Fibroblast of mammary gland (primary cell): ENCODE results near the gene PHF12.

Experiments used
- DNase-seq: peaks from one replicate; pipeline ENCODE4 v3.0.0-alpha.2; 2010; ENCODE audit warnings: low read depth
- H3K4me3 ChIP-seq: 2 replicates; pipeline ENCODE4 v1.5.1; 2011; ENCODE audit warnings: low read depth, mild to moderate bottlenecking, low read length, moderate library complexity; ENCODE audit not compliant: control insufficient read depth
- TF ChIP-seq, protein P1 (sequence below): conservative IDR thresholded peaks from 2 replicates; pipeline ENCODE4 v1.5.1; 2011; ENCODE audit warnings: low read depth, low read length, inconsistent platforms; ENCODE audit not compliant: control insufficient read depth, insufficient read depth

PHF12 gene

DNA sequence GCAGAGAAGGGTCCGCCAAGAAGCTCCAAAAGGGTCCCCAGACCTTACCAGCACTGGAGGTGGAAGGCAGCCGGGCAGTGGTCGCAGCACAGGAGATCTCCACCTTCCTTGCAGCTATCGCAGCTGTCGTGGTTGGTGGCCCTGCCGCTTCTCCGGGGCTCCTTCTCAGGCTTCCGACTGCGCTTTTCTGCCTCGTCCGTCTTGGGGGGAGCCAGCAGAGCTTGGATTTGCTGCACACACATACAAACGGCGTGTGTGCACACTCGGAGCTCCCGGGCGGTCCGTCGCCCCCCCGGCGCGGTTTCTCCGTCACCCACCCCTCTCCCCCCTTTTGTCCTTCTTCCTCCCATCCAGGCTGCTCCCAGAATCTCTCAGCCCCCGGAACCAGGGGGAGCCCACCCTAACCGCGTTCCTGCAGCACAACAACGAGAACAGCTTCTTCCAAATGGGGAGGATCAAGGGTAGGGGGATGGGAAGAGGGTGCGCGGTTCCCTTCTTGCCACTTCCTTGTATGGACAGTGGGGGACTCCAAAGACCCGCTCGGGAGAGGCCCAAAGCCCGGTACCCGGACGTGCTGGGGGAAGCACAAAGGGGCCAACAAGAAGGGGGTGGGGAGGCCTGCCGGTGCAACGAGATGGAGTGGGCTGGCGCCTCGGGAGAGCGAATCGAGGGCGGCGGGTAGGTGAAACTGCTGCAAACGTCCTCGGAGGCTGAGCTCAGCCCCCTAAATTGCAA lies 1.1 kb downstream of the PHF12 start:
- TF ChIP-seq, protein P1, sequence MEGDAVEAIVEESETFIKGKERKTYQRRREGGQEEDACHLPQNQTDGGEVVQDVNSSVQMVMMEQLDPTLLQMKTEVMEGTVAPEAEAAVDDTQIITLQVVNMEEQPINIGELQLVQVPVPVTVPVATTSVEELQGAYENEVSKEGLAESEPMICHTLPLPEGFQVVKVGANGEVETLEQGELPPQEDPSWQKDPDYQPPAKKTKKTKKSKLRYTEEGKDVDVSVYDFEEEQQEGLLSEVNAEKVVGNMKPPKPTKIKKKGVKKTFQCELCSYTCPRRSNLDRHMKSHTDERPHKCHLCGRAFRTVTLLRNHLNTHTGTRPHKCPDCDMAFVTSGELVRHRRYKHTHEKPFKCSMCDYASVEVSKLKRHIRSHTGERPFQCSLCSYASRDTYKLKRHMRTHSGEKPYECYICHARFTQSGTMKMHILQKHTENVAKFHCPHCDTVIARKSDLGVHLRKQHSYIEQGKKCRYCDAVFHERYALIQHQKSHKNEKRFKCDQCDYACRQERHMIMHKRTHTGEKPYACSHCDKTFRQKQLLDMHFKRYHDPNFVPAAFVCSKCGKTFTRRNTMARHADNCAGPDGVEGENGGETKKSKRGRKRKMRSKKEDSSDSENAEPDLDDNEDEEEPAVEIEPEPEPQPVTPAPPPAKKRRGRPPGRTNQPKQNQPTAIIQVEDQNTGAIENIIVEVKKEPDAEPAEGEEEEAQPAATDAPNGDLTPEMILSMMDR = no peak
- H3K4me3 ChIP-seq = peak overlapping the region; percentile 86
- DNase-seq = peak; percentile 40

GRCh38 chr17:28949185-28950016 lies 1.9 kb downstream of the PHF12 start:
- TF ChIP-seq, protein P1 = no peak
- H3K4me3 ChIP-seq = peak overlapping the region; percentile 86
- DNase-seq = peak; percentile 33

DNA sequence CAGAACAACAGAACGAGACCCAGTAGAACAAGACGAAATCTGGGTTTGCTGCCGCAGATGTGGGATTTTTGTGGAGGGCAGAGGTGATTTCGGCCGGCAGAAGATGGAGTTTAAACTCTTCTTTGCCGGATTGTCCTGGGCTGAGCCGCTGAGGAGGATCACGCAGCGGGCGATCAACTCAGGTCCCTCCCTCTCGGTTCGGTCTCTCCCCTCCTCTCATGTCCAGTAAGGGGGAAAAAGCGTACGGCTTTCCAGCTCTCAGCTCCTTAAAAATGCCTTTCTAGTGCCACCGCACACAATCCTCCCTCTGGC lies 2.5 kb downstream of the PHF12 start:
- TF ChIP-seq, protein P1 = no peak
- DNase-seq = peak; percentile 40
- peak overlapping the region; percentile 86 for H3K4me3 ChIP-seq

DNA sequence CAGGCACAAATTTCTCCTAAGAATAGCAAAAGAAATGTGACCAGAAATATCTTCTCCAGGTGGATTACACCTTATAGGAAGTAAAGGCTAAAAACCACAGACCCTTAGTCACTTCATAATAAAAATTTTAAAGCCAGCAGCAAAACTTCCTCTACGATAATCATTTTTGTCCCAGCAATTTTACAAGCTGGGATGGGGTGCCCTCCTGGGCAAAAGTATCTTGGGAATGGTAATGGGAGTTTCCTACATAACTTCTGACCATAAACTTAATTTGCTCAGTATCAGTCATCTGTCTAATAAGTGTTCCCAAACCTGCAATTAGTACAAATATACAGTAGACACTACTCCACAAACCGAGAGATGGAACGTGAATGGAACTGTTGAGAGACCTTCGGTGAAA lies 3.0 kb downstream of the PHF12 start:
- peak overlapping the region; percentile 86 for H3K4me3 ChIP-seq
- no peak for DNase-seq
- TF ChIP-seq, protein P1 = no peak

DNA sequence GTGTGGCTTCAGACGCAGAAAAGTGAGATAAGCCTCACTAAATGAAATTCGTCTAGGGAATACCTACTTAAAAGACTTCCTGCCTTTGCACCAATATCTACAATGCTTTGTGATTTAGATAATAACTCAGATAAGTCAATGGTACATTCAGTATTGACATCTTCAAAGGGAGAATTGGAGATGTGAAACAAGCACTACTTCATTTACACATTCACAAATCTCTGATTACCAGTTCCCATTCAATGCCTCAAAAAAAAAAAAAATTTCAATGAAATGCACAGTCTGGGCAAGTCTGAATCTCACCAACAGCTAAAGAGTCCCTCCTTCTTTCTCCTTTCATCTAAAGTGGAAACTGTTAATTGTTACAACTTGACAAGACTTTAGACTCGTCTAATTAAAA lies 3.7 kb downstream of the PHF12 start:
- TF ChIP-seq, protein P1 = no peak
- no peak overlapping the region for H3K4me3 ChIP-seq
- DNase-seq = no peak

GRCh38 chr17:28946239-28946638 lies 5.1 kb downstream of the PHF12 start:
- peak overlapping the region; percentile 1 for H3K4me3 ChIP-seq
- peak; percentile 90 for DNase-seq
- TF ChIP-seq, protein P1 = no peak
